Measurements from ENCODE around the gene HNRNPA1. TPM values are rescaled to one million over a fixed set of nuclear protein-coding genes. Genes with fewer than 3 reads are reported as not detected.

The HNRNPA1 gene
- total RNA-seq, 2 experiments from 2014 or later, result 713 to 2,128 TPM

DNA sequence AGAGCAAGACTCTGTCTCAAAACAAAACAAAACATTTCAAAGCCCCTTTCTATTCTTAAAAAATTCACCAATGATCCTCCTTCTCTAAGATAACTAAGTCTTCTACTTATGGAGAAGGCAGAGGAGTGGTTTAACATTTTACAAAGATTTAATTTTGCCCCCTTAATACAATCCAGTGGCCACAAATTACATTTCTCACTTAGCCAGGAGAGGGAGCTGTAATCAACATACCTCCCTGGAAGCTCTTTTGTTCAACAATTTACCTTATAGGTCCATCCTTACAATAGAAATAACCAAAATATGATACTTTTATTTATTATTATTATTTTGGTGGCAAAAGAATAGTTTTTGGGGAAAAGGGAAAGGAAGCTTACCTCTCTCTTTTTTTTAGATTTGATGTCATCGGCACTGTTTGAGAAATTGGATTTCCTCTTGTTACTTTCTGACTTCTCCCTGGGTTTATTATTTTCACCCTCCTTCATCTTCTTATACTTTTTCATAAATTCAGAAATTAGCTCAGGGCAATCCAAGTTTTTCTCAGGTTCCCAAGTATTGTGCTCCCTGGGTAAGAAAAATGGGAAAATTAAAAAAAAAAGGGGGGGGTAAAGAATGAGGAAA is 28.8 kb upstream of the HNRNPA1 start:
- Histone ChIP-seq H3K9me2 (ENCODE audit: insufficient read depth, low read length) (no peaks in the 10 kb centered on the region), H4K20me1 (ENCODE audit: insufficient read depth, low read length) (no peaks in the 10 kb centered on the region), H3K4me3 (ENCODE audit: low read depth, low read length, poor library complexity, severe bottlenecking) (no peak overlapping the region), H3K9me3 (ENCODE audit: low read length) (no peaks in the 10 kb centered on the region), H3K79me2 (ENCODE audit: insufficient read depth, low read depth, low read length) (peaks cover 37% of the 10 kb centered on the region; the same call in 1 of the 2 replicates), H2AFZ (ENCODE audit: low read length) (no peak overlapping the region), H3K4me2 (ENCODE audit: low read length) (no peak overlapping the region), H3K36me3 (ENCODE audit: insufficient read depth, low read length) (peaks cover 91% of the 10 kb centered on the region), H3K27ac (ENCODE audit: low read depth, low read length, poor library complexity, severe bottlenecking) (no peak overlapping the region), H3K4me1 (ENCODE audit: insufficient read depth, low read length, poor library complexity, severe bottlenecking) (no peaks in the 10 kb centered on the region)
- ChIA-PET POLR2A (interaction anchor here (0.6 to 1.4 kb wide), 10 partner anchors 8 to 215 kb away, joined by 3 to 6 read pairs (median 3); partner anchors contain the start of gene HNRNPA1), CTCF (ENCODE audit: unreplicated experiment) (interaction anchor here (0.7 to 0.8 kb wide), 3 partner anchors 10 to 28 kb away, joined by 3 read pairs; partner anchors contain the start of gene CBX5)
- DNase-seq (ENCODE audit: low spot score), result peak; percentile 62
- intact Hi-C loops (cut with micrococcal nuclease; ENCODE audit: unreplicated experiment), result loop anchor here (1.0 to 2.0 kb wide), 2 partner anchors 27 to 109 kb away; no protein-coding TSS in a partner anchor
- peak; percentile 86 for TF ChIP-seq CTCF (conservative IDR thresholded peaks at IDR 0.05; ENCODE audit: low read length)
- no peak for TF ChIP-seq EZH2phosphoT487 (IDR thresholded peaks at IDR 0.05; ENCODE audit: borderline replicate concordance, low read depth, low read length)
- BruUV-seq (replicated peaks), result TSS peak; percentile 39

- ChIA-PET CTCF (ENCODE audit: unreplicated experiment) (no interaction called here), POLR2A (interaction anchor here (0.6 to 1.3 kb wide), 3 partner anchors 24 to 106 kb away, joined by 3 to 5 read pairs (median 4); no protein-coding TSS in a partner anchor)
- Histone ChIP-seq H3K4me2 (ENCODE audit: low read length) (no peak overlapping the region), H4K20me1 (ENCODE audit: insufficient read depth, low read length) (no peaks in the 10 kb centered on the region), H3K79me2 (ENCODE audit: insufficient read depth, low read depth, low read length) (peaks cover 46% of the 10 kb centered on the region), H2AFZ (ENCODE audit: low read length) (no peak overlapping the region), H3K4me3 (ENCODE audit: low read depth, low read length, poor library complexity, severe bottlenecking) (no peak overlapping the region), H3K4me1 (ENCODE audit: insufficient read depth, low read length, poor library complexity, severe bottlenecking) (peaks cover 5% of the 10 kb centered on the region), H3K9me2 (ENCODE audit: insufficient read depth, low read length) (no peaks in the 10 kb centered on the region), H3K9me3 (ENCODE audit: low read length) (no peaks in the 10 kb centered on the region), H3K36me3 (ENCODE audit: insufficient read depth, low read length) (peaks cover 91% of the 10 kb centered on the region), H3K27ac (ENCODE audit: low read depth, low read length, poor library complexity, severe bottlenecking) (no peak overlapping the region)
- intact Hi-C loops (cut with micrococcal nuclease; ENCODE audit: unreplicated experiment), result loop anchor here (2.0 kb wide), 1 partner anchor 26 kb away; no protein-coding TSS in a partner anchor
- no peak for DNase-seq (ENCODE audit: low spot score)
- BruUV-seq (replicated peaks), result no TSS peak
- TF ChIP-seq EZH2phosphoT487 (IDR thresholded peaks at IDR 0.05; ENCODE audit: borderline replicate concordance, low read depth, low read length) (no peak), CTCF (conservative IDR thresholded peaks at IDR 0.05; ENCODE audit: low read length) (no peak)
Observed at GRCh38 chr12:54253240-54253639, 27.3 kb upstream of the HNRNPA1 start.

DNA sequence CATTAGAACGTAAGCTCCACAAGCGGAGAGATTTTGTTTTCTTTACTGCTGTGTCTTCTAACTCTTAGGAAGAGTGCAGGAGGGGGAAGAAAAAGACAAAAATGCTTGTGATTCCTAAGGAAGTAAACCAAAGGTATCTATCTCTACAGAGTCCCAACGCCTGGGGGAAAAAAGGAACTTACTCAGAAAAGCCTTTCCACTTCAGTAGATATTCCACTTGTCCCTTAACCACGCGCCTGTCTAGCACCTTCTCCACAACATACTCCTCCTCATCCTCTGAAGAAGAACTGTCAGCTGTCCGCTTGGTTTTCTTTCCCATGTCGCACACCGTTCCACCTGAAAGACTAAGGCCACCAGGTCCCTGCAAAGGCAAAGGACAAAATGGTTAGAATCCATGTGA is 23.2 kb upstream of the HNRNPA1 start:
- no peaks in the 10 kb centered on the region for H4K20me1 ChIP-seq (ENCODE audit: insufficient read depth, low read length)
- H3K4me2 ChIP-seq (ENCODE audit: low read length), result no peak overlapping the region
- H3K27ac ChIP-seq (ENCODE audit: low read depth, low read length, poor library complexity, severe bottlenecking), result no peak overlapping the region
- POLR2A ChIA-PET, result interaction anchor here (2.5 kb wide), 1 partner anchor 15 kb away, joined by 7 read pairs; no protein-coding TSS in a partner anchor
- H2AFZ ChIP-seq (ENCODE audit: low read length), result no peak overlapping the region
- no peaks in the 10 kb centered on the region for H3K9me2 ChIP-seq (ENCODE audit: insufficient read depth, low read length)
- DNase-seq (ENCODE audit: low spot score), result no peak
- BruUV-seq (replicated peaks), result no TSS peak
- H3K79me2 ChIP-seq (ENCODE audit: insufficient read depth, low read depth, low read length), result peaks cover 72% of the 10 kb centered on the region
- peaks cover 63% of the 10 kb centered on the region for H3K36me3 ChIP-seq (ENCODE audit: insufficient read depth, low read length)
- intact Hi-C loops (cut with micrococcal nuclease; ENCODE audit: unreplicated experiment), result no loop called here
- no peak for TF ChIP-seq EZH2phosphoT487 (IDR thresholded peaks at IDR 0.05; ENCODE audit: borderline replicate concordance, low read depth, low read length)
- no peak for TF ChIP-seq CTCF (conservative IDR thresholded peaks at IDR 0.05; ENCODE audit: low read length)
- CTCF ChIA-PET (ENCODE audit: unreplicated experiment), result no interaction called here
- peaks cover 46% of the 10 kb centered on the region for H3K4me1 ChIP-seq (ENCODE audit: insufficient read depth, low read length, poor library complexity, severe bottlenecking)
- H3K4me3 ChIP-seq (ENCODE audit: low read depth, low read length, poor library complexity, severe bottlenecking), result no peak overlapping the region
- no peaks in the 10 kb centered on the region for H3K9me3 ChIP-seq (ENCODE audit: low read length)

All from OCI-LY7 (cell line).